A549 (cell line): ENCODE data around the gene DRC3. TPM values are rescaled to one million over a fixed set of nuclear protein-coding genes. Genes with fewer than 3 reads are reported as not detected.

Experiments
- ATAC-seq, 2 experiments: fragments of 200-7000 bp in 1 of 2; fragments of >200 bp in 1 of 2; cut with Nextera tagmentation in 1 of 2; cut with Tn5 transposase in 1 of 2; 3 replicates each; pipeline versions ENCODE4 v1.8.0 to v1.9.1; 2018 to 2020; ENCODE audit warnings: mild to moderate bottlenecking in 1 of 2, moderate library complexity in 1 of 2
- CTCF ChIA-PET: fragments of 300-600 bp; sonication (Branson Sonifier 250); formaldehyde crosslinking; extraction: SDS; loops from one replicate; lab custom pipeline; 2021; ENCODE audit warnings: antibody characterized with exemption, inconsistent platforms; lab: Yijun Ruan, JAX
- POLR2A ChIA-PET: fragments of 350-600 bp; formaldehyde crosslinking; extraction: SDS; loops from one replicate; lab custom pipeline; 2021; ENCODE audit warnings: antibody characterized with exemption, inconsistent platforms; lab: Yijun Ruan, JAX
- DNase-seq, 2 experiments: peaks; one replicate each; pipeline versions ENCODE4 v3.0.0 to v3.0.0-alpha.2; 2011 to 2016; ENCODE audit warnings: low read depth in 1 of 2, low spot score in 1 of 2
- FAIRE-seq: peaks from 2 replicates; lab custom pipeline; 2011; peaks lifted over from hg19 to GRCh38; lab: Jason Lieb, UNC
- H3K27ac ChIP-seq, 2 experiments: fragments of >200 bp; sonication (Bioruptor Twin); formaldehyde crosslinking; 3 replicates each; pipeline ENCODE4 v1.5.1; 2016 to 2017
- H3K4me1 ChIP-seq: fragments of >200 bp; sonication (Bioruptor Twin); formaldehyde crosslinking; 3 replicates; pipeline ENCODE4 v1.6.1; 2016
- H3K4me2 ChIP-seq: fragments of >200 bp; sonication (Bioruptor Twin); formaldehyde crosslinking; 3 replicates; pipeline ENCODE4 v1.6.1; 2016
- H3K4me3 ChIP-seq: fragments of >200 bp; sonication (Bioruptor Twin); formaldehyde crosslinking; 3 replicates; pipeline ENCODE4 v1.5.1; 2016
- H3K9me3 ChIP-seq: fragments of >200 bp; sonication (Bioruptor Twin); formaldehyde crosslinking; 3 replicates; pipeline ENCODE4 v1.6.1; 2016
- CEBPB ChIP-seq, 2 experiments: fragments of >200 bp in 1 of 2; sonication (Bioruptor Twin) in 1 of 2; formaldehyde crosslinking in 1 of 2; IDR thresholded peaks; 2 replicates each; pipeline ENCODE4 v1.6.1; 2012 to 2016
- CHD4 ChIP-seq: fragments of 200-600 bp; sonication (generic); IDR thresholded peaks from 2 replicates; pipeline ENCODE4 v1.6.1; 2016; ENCODE audit warnings: antibody characterized with exemption, mild to moderate bottlenecking, borderline replicate concordance
- EHMT2 ChIP-seq: fragments of 200-600 bp; sonication (generic); IDR thresholded peaks from 2 replicates; pipeline ENCODE4 v1.6.1; 2016; ENCODE audit warnings: antibody characterized with exemption, low read depth, mild to moderate bottlenecking, moderate library complexity
- FOSL2 ChIP-seq, 2 experiments: fragments of 450-650 bp in 1 of 2; fragments of >200 bp in 1 of 2; sonication (Bioruptor Twin) in 1 of 2; formaldehyde crosslinking; IDR thresholded peaks; 2 replicates each; pipeline versions ENCODE4 v1.5.0 to v1.6.1; 2016 to 2020; ENCODE audit warnings: mild to moderate bottlenecking in 1 of 2, moderate library complexity in 1 of 2
- FOXS1 ChIP-seq: fragments of 250-450 bp; sonication (Bioruptor Pico); IDR thresholded peaks from 2 replicates; pipeline ENCODE4 v1.5.0; 2020; ENCODE audit warnings: mild to moderate bottlenecking, moderate library complexity
- GATA3 ChIP-seq: IDR thresholded peaks from 2 replicates; pipeline ENCODE4 v1.6.1; 2012; ENCODE audit warnings: borderline replicate concordance
- HEYL ChIP-seq: fragments of 250-450 bp; sonication (Bioruptor Pico); IDR thresholded peaks from 2 replicates; pipeline ENCODE4 v1.8.0; 2021; ENCODE audit warnings: mild to moderate bottlenecking, moderate library complexity
- HOXA7 ChIP-seq: fragments of 250-450 bp; sonication (Bioruptor Pico); IDR thresholded peaks from 2 replicates; pipeline ENCODE4 v1.5.0; 2020; ENCODE audit warnings: mild to moderate bottlenecking, moderate library complexity
- HOXB13 ChIP-seq: fragments of 250-450 bp; sonication (Bioruptor Pico); IDR thresholded peaks from 2 replicates; pipeline ENCODE4 v1.5.0; 2020; ENCODE audit warnings: low read depth, mild to moderate bottlenecking, moderate library complexity
- JUNB ChIP-seq: fragments of >200 bp; sonication (Bioruptor Twin); formaldehyde crosslinking; IDR thresholded peaks from 2 replicates; pipeline ENCODE4 v1.6.1; 2016
- KDM1A ChIP-seq: fragments of 200-600 bp; sonication (generic); IDR thresholded peaks from 2 replicates; pipeline ENCODE4 v1.6.1; 2016; ENCODE audit warnings: low read depth, mild to moderate bottlenecking
- KDM5A ChIP-seq: fragments of 200-600 bp; sonication (generic); IDR thresholded peaks from 2 replicates; pipeline ENCODE4 v1.6.1; 2016; ENCODE audit warnings: antibody characterized with exemption, mild to moderate bottlenecking
- MYC ChIP-seq: IDR thresholded peaks from 2 replicates; pipeline ENCODE4 v1.6.1; 2012; ENCODE audit warnings: mild to moderate bottlenecking, inconsistent platforms, low read length, improper control_type of control experiment, borderline replicate concordance
- NFE2L2 ChIP-seq: fragments of 150-350 bp; conservative IDR thresholded peaks from 2 replicates; pipeline ENCODE4 v1.6.1; 2014; ENCODE audit warnings: low read length
- NR3C1 ChIP-seq: fragments of >200 bp; sonication (Bioruptor Twin); formaldehyde crosslinking; IDR thresholded peaks from 3 replicates; pipeline ENCODE4 v1.6.1; 2017
- PBX3 ChIP-seq: IDR thresholded peaks from 2 replicates; pipeline ENCODE4 v1.6.1; 2012
- POLR2AphosphoS2 ChIP-seq: conservative IDR thresholded peaks from 2 replicates; pipeline ENCODE4 v1.6.1; 2012; ENCODE audit warnings: low read length, improper control_type of control experiment, inconsistent platforms
- RAD21 ChIP-seq, 2 experiments: fragments of >200 bp in 1 of 2; sonication (Bioruptor Twin) in 1 of 2; formaldehyde crosslinking in 1 of 2; IDR thresholded peaks in 1 of 2; conservative IDR thresholded peaks in 1 of 2; 2 replicates in 1 of 2; 3 replicates in 1 of 2; pipeline ENCODE4 v1.6.1; 2012 to 2018; ENCODE audit warnings: inconsistent platforms in 1 of 2
- RCOR1 ChIP-seq: fragments of 150-350 bp; IDR thresholded peaks from 2 replicates; pipeline ENCODE4 v1.6.1; 2014; ENCODE audit warnings: antibody characterized with exemption, low read length, low read depth
- REST ChIP-seq: fragments of 200-600 bp; sonication (generic); IDR thresholded peaks from 2 replicates; pipeline ENCODE4 v1.6.1; 2016; ENCODE audit warnings: antibody characterized with exemption, mild to moderate bottlenecking, moderate library complexity
- RNF2 ChIP-seq: fragments of 200-600 bp; sonication (generic); IDR thresholded peaks from 2 replicates; pipeline ENCODE4 v1.6.1; 2016; ENCODE audit warnings: low read depth, mild to moderate bottlenecking, antibody characterized with exemption, moderate library complexity, borderline replicate concordance
- SMC3 ChIP-seq: fragments of >200 bp; sonication (Bioruptor Twin); formaldehyde crosslinking; IDR thresholded peaks from 3 replicates; pipeline ENCODE4 v1.6.1; 2018; ENCODE audit warnings: inconsistent platforms
- TP53 ChIP-seq: fragments of 250-450 bp; sonication (Bioruptor Pico); IDR thresholded peaks from 2 replicates; pipeline ENCODE4 v1.5.0; 2021; ENCODE audit warnings: mild to moderate bottlenecking, moderate library complexity
- ZNF302 ChIP-seq: fragments of 250-450 bp; sonication (Bioruptor Pico); IDR thresholded peaks from 2 replicates; pipeline ENCODE4 v1.9.0; 2021; ENCODE audit warnings: inconsistent platforms, mild to moderate bottlenecking, moderate library complexity
- ZSCAN20 ChIP-seq: fragments of 250-450 bp; sonication (Bioruptor Pico); IDR thresholded peaks from 2 replicates; pipeline ENCODE4 v1.8.0; 2022; ENCODE audit warnings: mild to moderate bottlenecking, moderate library complexity
- WGBS: methylation state at CpG from one replicate; pipeline ENCODE4 v1.1.6; 2017; ENCODE audit errors: missing lambda C conversion rate; 5-methylcytosine and 5-hydroxymethylcytosine counted together
- polyA plus RNA-seq, 4 experiments: library from polyadenylated mRNA; depleted of rRNA in 3 of 4; stranded (reverse); fragments of >200 nt; fragmentation: RNase III in 1 of 4; extraction: RNeasy Plus Mini Kit Qiagen cat#74134 plus additional on column Dnase treatment in 1 of 4; gene quantifications; 2 replicates in 3 of 4; 3 replicates in 1 of 4; pipeline ENCODE4 v1.2.3, GENCODE V29; 2011 to 2017
- TF ChIP-seq, protein P1 (sequence below): fragments of 250-450 bp; sonication (Bioruptor Pico); IDR thresholded peaks from 2 replicates; pipeline ENCODE4 v1.5.0; 2021; ENCODE audit warnings: mild to moderate bottlenecking, moderate library complexity, borderline replicate concordance
- TF ChIP-seq, protein P2 (sequence below): IDR thresholded peaks from 2 replicates; pipeline ENCODE4 v1.6.1; 2012; ENCODE audit warnings: low read depth, borderline replicate concordance
- TF ChIP-seq, protein P3 (sequence below): IDR thresholded peaks from 2 replicates; pipeline ENCODE4 v1.6.1; 2012

Gene DRC3
- polyA plus RNA-seq, 2 of the 4 experiments (the other 2 are of a cell fraction), result 2.9 to 3.1 TPM

GRCh38 chr17:18002171-18002570 is 29.5 kb downstream of the DRC3 start:
- H3K4me2 ChIP-seq, result no peak overlapping the region
- no peaks in the 10 kb centered on the region for H3K9me3 ChIP-seq
- no peaks in the 10 kb centered on the region for H3K4me1 ChIP-seq
- ATAC-seq (no peak), DNase-seq (no peak), FAIRE-seq (no peak)
- CTCF ChIA-PET, result interaction anchor here (0.6 to 4.7 kb wide), 9 partner anchors 9 to 111 kb away, joined by 3 to 24 read pairs (median 5); no protein-coding TSS in a partner anchor
- TF ChIP-seq RNF2, result no peak
- TF ChIP-seq ZSCAN20 (CRISPR knock-in tag), result no peak
- TF ChIP-seq ZNF302 (CRISPR knock-in tag), result no peak
- TF ChIP-seq NR3C1, result no peak
- TF ChIP-seq FOXS1 (CRISPR knock-in tag), result no peak
- TF ChIP-seq CHD4, result no peak
- TF ChIP-seq SMC3, result no peak
- TF ChIP-seq HEYL (CRISPR knock-in tag), result no peak
- no peak for TF ChIP-seq RCOR1
- no peak for TF ChIP-seq JUNB
- no peak for TF ChIP-seq KDM5A
- no peak for TF ChIP-seq HOXB13 (CRISPR knock-in tag)
- TF ChIP-seq GATA3, result no peak
- TF ChIP-seq REST, result no peak
- TF ChIP-seq, protein P1, sequence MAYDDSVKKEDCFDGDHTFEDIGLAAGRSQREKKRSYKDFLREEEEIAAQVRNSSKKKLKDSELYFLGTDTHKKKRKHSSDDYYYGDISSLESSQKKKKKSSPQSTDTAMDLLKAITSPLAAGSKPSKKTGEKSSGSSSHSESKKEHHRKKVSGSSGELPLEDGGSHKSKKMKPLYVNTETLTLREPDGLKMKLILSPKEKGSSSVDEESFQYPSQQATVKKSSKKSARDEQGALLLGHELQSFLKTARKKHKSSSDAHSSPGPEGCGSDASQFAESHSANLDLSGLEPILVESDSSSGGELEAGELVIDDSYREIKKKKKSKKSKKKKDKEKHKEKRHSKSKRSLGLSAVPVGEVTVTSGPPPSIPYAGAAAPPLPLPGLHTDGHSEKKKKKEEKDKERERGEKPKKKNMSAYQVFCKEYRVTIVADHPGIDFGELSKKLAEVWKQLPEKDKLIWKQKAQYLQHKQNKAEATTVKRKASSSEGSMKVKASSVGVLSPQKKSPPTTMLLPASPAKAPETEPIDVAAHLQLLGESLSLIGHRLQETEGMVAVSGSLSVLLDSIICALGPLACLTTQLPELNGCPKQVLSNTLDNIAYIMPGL (CRISPR knock-in tag), result no peak
- TF ChIP-seq RAD21 (conservative IDR thresholded peaks at IDR 0.05 in 1 of 2, IDR thresholded peaks at IDR 0.05 in 1 of 2), result no peak
- TF ChIP-seq, protein P2, sequence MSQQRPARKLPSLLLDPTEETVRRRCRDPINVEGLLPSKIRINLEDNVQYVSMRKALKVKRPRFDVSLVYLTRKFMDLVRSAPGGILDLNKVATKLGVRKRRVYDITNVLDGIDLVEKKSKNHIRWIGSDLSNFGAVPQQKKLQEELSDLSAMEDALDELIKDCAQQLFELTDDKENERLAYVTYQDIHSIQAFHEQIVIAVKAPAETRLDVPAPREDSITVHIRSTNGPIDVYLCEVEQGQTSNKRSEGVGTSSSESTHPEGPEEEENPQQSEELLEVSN, result no peak
- TF ChIP-seq EHMT2, result no peak
- H3K27ac ChIP-seq, result no peak overlapping the region
- POLR2A ChIA-PET, result no interaction called here
- 81% methylated on average over 2 of the region's 2 CpGs for WGBS
- H3K4me3 ChIP-seq, result no peak overlapping the region

- 60% methylated on average over 9 of the region's 9 CpGs for WGBS
- TF ChIP-seq MYC, result no peak
- no peak for TF ChIP-seq POLR2AphosphoS2
- no peak for TF ChIP-seq TP53 (CRISPR knock-in tag)
- no peak for TF ChIP-seq HOXB13 (CRISPR knock-in tag)
- TF ChIP-seq, protein P3, sequence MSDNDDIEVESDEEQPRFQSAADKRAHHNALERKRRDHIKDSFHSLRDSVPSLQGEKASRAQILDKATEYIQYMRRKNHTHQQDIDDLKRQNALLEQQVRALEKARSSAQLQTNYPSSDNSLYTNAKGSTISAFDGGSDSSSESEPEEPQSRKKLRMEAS, result no peak
- no peak for TF ChIP-seq HEYL (CRISPR knock-in tag)
- TF ChIP-seq FOSL2 (IDR thresholded peaks at IDR 0.05), result no peak
- no peak for TF ChIP-seq FOSL2 (CRISPR knock-in tag; IDR thresholded peaks at IDR 0.05)
- TF ChIP-seq NFE2L2, result no peak
- TF ChIP-seq KDM1A, result no peak
- no peak for TF ChIP-seq CEBPB (IDR thresholded peaks at IDR 0.05)
- TF ChIP-seq HOXA7 (CRISPR knock-in tag), result no peak
- no peak for TF ChIP-seq PBX3
- TF ChIP-seq EHMT2, result no peak
- TF ChIP-seq, all 56 proteins: peak for 0
- ChIA-PET POLR2A (no interaction called here), CTCF (interaction anchor here (0.7 to 4.7 kb wide), 11 partner anchors 9 to 143 kb away, joined by 3 to 24 read pairs (median 6); no protein-coding TSS in a partner anchor)
- Histone ChIP-seq H3K4me1 (no peaks in the 10 kb centered on the region), H3K27ac (no peak overlapping the region), H3K4me3 (no peak overlapping the region), H3K9me3 (no peaks in the 10 kb centered on the region), H3K4me2 (no peak overlapping the region)
- FAIRE-seq (no peak), DNase-seq (no peak), ATAC-seq (peak in 1 of 2 experiments; percentile 11; a peak in 1 of 6 replicates)
Measured at GRCh38 chr17:18004345-18004744, 31.7 kb downstream of the DRC3 start.
